Measurements from ENCODE around the gene RSPH6A.

- TF ChIP-seq CTCF (IDR thresholded peaks at IDR 0.05) (no peak), POLR2A (IDR thresholded peaks at IDR 0.05) (no peak)
These were observed 32.0 kb downstream of the RSPH6A start for GRCh38 chr19:45782820-45783785.
